OCI-LY3 (cell line): ENCODE data around the gene VWA2.

Experiments
- H2AFZ ChIP-seq: fragments of 200-600, 300-600 bp; shearing (Covaris generic); 2 replicates; pipeline ENCODE4 v1.6.0; 2014; ENCODE audit warnings: antibody characterized with exemption, low read depth, low read length
- H3K27ac ChIP-seq: fragments of 200-600, 300-600 bp; sonication (generic); 2 replicates; pipeline ENCODE4 v1.5.1; 2014; ENCODE audit warnings: mild to moderate bottlenecking, low read length, moderate library complexity, mixed read lengths
- H3K27me3 ChIP-seq: fragments of 200-600, 300-600 bp; sonication (generic); 2 replicates; pipeline ENCODE4 v1.6.1; 2014; ENCODE audit warnings: low read depth, low read length, mixed read lengths
- H3K36me3 ChIP-seq: fragments of 200-600, 300-600 bp; sonication (generic); replicated peaks from 2 replicates; pipeline ENCODE3; 2014; ENCODE audit warnings: low read depth, low read length, mixed read lengths
- H3K4me1 ChIP-seq: fragments of 300-600, 200-600 bp; sonication (generic); 2 replicates; pipeline ENCODE4 v1.6.1; 2014; ENCODE audit warnings: low read length, mixed read lengths
- H3K4me2 ChIP-seq: fragments of 200-600, 300-600 bp; sonication (generic); 2 replicates; pipeline ENCODE4 v1.6.1; 2014; ENCODE audit warnings: low read length, mixed read lengths
- H3K4me3 ChIP-seq: fragments of 300-600, 200-600 bp; sonication (generic); 2 replicates; pipeline ENCODE4 v1.5.1; 2014; ENCODE audit warnings: antibody characterized with exemption, mild to moderate bottlenecking, low read length, moderate library complexity
- H3K79me2 ChIP-seq: fragments of 300-600, 200-600 bp; shearing (Covaris generic); 2 replicates; pipeline ENCODE4 v1.6.1; 2014; ENCODE audit warnings: mild to moderate bottlenecking, low read length, mixed read lengths
- H3K9ac ChIP-seq: fragments of 300-600, 200-600 bp; shearing (Covaris generic); 2 replicates; pipeline ENCODE4 v1.6.0; 2014; ENCODE audit warnings: mild to moderate bottlenecking, low read length, moderate library complexity
- H3K9me3 ChIP-seq: fragments of 200-600, 300-600 bp; shearing (Covaris generic); 2 replicates; pipeline ENCODE4 v1.6.1; 2014; ENCODE audit warnings: low read length, mixed read lengths; ENCODE audit not compliant: insufficient read depth
- H4K20me1 ChIP-seq: fragments of 200-600, 300-600 bp; sonication (generic); 2 replicates; pipeline ENCODE4 v1.6.1; 2016; ENCODE audit warnings: low read length, mixed read lengths; ENCODE audit not compliant: insufficient read depth
- CTCF ChIP-seq: fragments of 200-600, 300-600 bp; sonication (generic); IDR thresholded peaks from 2 replicates; pipeline ENCODE4 v1.5.1; 2014; ENCODE audit warnings: antibody characterized with exemption, low read length, low read depth
- EZH2phosphoT487 ChIP-seq: fragments of 200-600 bp; shearing (Covaris generic); IDR thresholded peaks from 2 replicates; pipeline ENCODE4 v1.6.1; 2018; ENCODE audit warnings: antibody characterized with exemption, mixed run types, low read depth

The VWA2 gene

GRCh38 chr10:114202812-114203211, 36.2 kb upstream of the VWA2 start:
- no peaks in the 10 kb centered on the region for H3K9me3 ChIP-seq
- no peaks in the 10 kb centered on the region for H3K4me1 ChIP-seq
- H3K4me2 ChIP-seq: no peak overlapping the region
- H4K20me1 ChIP-seq: no peaks in the 10 kb centered on the region
- no peaks in the 10 kb centered on the region for H3K36me3 ChIP-seq
- no peak overlapping the region for H2AFZ ChIP-seq
- H3K4me3 ChIP-seq: no peak overlapping the region
- TF ChIP-seq EZH2phosphoT487 (no peak), CTCF (no peak)
- no peak overlapping the region for H3K9ac ChIP-seq
- H3K27ac ChIP-seq: no peak overlapping the region
- 0 out of 2 replicates have a peak, but pooled peaks cover 3% of the 10 kb centered on the region for H3K27me3 ChIP-seq
- H3K79me2 ChIP-seq: no peaks in the 10 kb centered on the region

- 0 out of 2 replicates have a peak, but pooled peaks cover 3% of the 10 kb centered on the region for H3K27me3 ChIP-seq
- H3K4me3 ChIP-seq: no peak overlapping the region
- no peak for TF ChIP-seq CTCF
- no peak for TF ChIP-seq EZH2phosphoT487
- H4K20me1 ChIP-seq: no peaks in the 10 kb centered on the region
- no peaks in the 10 kb centered on the region for H3K9me3 ChIP-seq
- H2AFZ ChIP-seq: no peak overlapping the region
- no peak overlapping the region for H3K27ac ChIP-seq
- no peak overlapping the region for H3K4me2 ChIP-seq
- H3K4me1 ChIP-seq: no peaks in the 10 kb centered on the region
- no peak overlapping the region for H3K9ac ChIP-seq
- no peaks in the 10 kb centered on the region for H3K79me2 ChIP-seq
- H3K36me3 ChIP-seq: no peaks in the 10 kb centered on the region
Measured at GRCh38 chr10:114206902-114207301, 32.2 kb upstream of the VWA2 start.

- TF ChIP-seq EZH2phosphoT487: no peak
- no peak for TF ChIP-seq CTCF
- H3K36me3 ChIP-seq: no peaks in the 10 kb centered on the region
- H3K79me2 ChIP-seq: no peaks in the 10 kb centered on the region
- 0 out of 2 replicates have a peak, but pooled peaks cover 7% of the 10 kb centered on the region for H3K27me3 ChIP-seq
- H3K9ac ChIP-seq: no peak overlapping the region
- no peaks in the 10 kb centered on the region for H3K4me1 ChIP-seq
- H3K27ac ChIP-seq: no peak overlapping the region
- no peaks in the 10 kb centered on the region for H4K20me1 ChIP-seq
- H2AFZ ChIP-seq: no peak overlapping the region
- H3K4me2 ChIP-seq: no peak overlapping the region
- H3K4me3 ChIP-seq: no peak overlapping the region
- H3K9me3 ChIP-seq: no peaks in the 10 kb centered on the region
Measured at GRCh38 chr10:114207349-114207748, 31.7 kb upstream of the VWA2 start.

- no peaks in the 10 kb centered on the region for H4K20me1 ChIP-seq
- H3K9ac ChIP-seq: no peak overlapping the region
- no peak overlapping the region for H3K4me2 ChIP-seq
- no peak overlapping the region for H3K4me3 ChIP-seq
- H3K4me1 ChIP-seq: no peaks in the 10 kb centered on the region
- H3K79me2 ChIP-seq: no peaks in the 10 kb centered on the region
- no peak overlapping the region for H2AFZ ChIP-seq
- no peak overlapping the region for H3K27ac ChIP-seq
- H3K9me3 ChIP-seq: no peaks in the 10 kb centered on the region
- H3K27me3 ChIP-seq: 0 out of 2 replicates have a peak, but pooled peaks cover 11% of the 10 kb centered on the region
- H3K36me3 ChIP-seq: no peaks in the 10 kb centered on the region
- TF ChIP-seq CTCF: no peak
- TF ChIP-seq EZH2phosphoT487: no peak
Measured at GRCh38 chr10:114208351-114208750, 30.7 kb upstream of the VWA2 start.
